HUES48 (cell line): ENCODE data around the gene FBXO31.

Source experiments
- H3K27ac ChIP-seq: one replicate; pipeline ENCODE4 v1.7.0; 2013; ENCODE audit warnings: low read depth, low read length, inconsistent platforms
- H3K27me3 ChIP-seq: 2 replicates; pipeline ENCODE4 v1.6.1; 2013; ENCODE audit warnings: mild to moderate bottlenecking, low read length; ENCODE audit not compliant: control insufficient read depth, insufficient read depth
- H3K36me3 ChIP-seq: 2 replicates; pipeline ENCODE4 v1.6.1; 2013; ENCODE audit warnings: low read length; ENCODE audit not compliant: control insufficient read depth, insufficient read depth
- H3K4me1 ChIP-seq: 2 replicates; pipeline ENCODE4 v1.6.1; 2013; ENCODE audit warnings: mild to moderate bottlenecking, low read length; ENCODE audit not compliant: control insufficient read depth, insufficient read depth
- H3K4me3 ChIP-seq: 2 replicates; pipeline ENCODE4 v1.5.1; 2013; ENCODE audit warnings: mild to moderate bottlenecking, low read depth, low read length
- H3K9ac ChIP-seq: 2 replicates; pipeline ENCODE4 v1.6.1; 2013; ENCODE audit warnings: mild to moderate bottlenecking, low read depth, low read length, moderate library complexity
- H3K9me3 ChIP-seq: 2 replicates; pipeline ENCODE4 v1.6.1; 2013; ENCODE audit warnings: low read length; ENCODE audit not compliant: control insufficient read depth, insufficient read depth

The FBXO31 gene

DNA sequence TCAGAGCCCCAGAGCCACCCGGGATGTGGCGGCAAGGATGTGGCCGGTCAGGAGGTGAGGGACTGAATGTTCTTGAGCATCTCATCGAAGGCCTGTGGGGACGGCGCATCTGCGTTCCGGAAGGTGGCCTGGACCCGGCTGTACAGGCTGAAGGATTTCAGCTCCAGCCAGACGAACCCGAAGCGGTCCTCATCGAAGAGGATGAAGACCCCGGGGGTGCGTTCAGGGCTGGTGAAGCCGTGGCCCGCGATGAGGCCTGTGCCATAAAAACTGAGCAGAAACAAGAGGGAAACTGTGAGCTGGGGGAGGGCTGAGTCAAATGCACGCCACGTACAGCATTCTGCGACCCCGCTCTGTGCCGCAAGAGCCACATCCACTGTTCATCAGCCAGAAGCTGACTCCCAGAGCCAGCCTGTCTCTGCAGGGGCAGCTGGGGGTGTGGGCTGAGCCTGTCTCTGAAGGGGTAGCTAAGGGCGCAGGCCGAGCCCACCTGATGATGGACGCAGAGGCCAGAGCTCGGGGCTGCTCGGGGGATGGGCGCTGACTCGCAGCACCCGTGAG lies 52.3 kb downstream of the FBXO31 start:
- Histone ChIP-seq H3K4me1 (no peaks in the 10 kb centered on the region), H3K9ac (no peak overlapping the region), H3K9me3 (no peaks in the 10 kb centered on the region), H3K27me3 (no peaks in the 10 kb centered on the region), H3K4me3 (no peak overlapping the region), H3K36me3 (peaks cover 52% of the 10 kb centered on the region), H3K27ac (no peak overlapping the region)

GRCh38 chr16:87330646-87331045 lies 52.9 kb downstream of the FBXO31 start:
- Histone ChIP-seq H3K36me3 (peaks cover 52% of the 10 kb centered on the region), H3K9me3 (no peaks in the 10 kb centered on the region), H3K4me1 (no peaks in the 10 kb centered on the region), H3K27me3 (no peaks in the 10 kb centered on the region), H3K9ac (no peak overlapping the region), H3K27ac (no peak overlapping the region), H3K4me3 (no peak overlapping the region)

DNA sequence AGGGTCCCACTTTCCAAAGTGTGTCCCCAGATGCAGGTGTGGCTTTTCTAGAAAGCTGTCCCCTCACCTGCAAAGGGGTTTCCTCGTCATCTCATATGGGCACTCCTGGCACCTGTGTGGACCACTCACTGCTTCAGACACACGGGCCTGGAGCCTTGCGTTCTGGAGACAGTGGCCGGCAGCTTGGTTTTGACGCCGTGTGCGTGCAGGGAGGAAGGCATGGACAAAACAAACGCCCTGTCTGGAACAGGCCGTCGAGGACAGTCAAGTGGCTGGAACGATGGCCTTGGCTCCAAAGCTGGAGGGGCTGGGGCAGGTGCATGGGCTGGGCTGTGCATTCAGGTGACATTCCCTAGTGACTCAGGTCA lies 53.3 kb downstream of the FBXO31 start:
- Histone ChIP-seq H3K9me3 (no peaks in the 10 kb centered on the region), H3K27ac (no peak overlapping the region), H3K4me1 (no peaks in the 10 kb centered on the region), H3K9ac (no peak overlapping the region), H3K4me3 (no peak overlapping the region), H3K27me3 (no peaks in the 10 kb centered on the region), H3K36me3 (peaks cover 52% of the 10 kb centered on the region)

DNA sequence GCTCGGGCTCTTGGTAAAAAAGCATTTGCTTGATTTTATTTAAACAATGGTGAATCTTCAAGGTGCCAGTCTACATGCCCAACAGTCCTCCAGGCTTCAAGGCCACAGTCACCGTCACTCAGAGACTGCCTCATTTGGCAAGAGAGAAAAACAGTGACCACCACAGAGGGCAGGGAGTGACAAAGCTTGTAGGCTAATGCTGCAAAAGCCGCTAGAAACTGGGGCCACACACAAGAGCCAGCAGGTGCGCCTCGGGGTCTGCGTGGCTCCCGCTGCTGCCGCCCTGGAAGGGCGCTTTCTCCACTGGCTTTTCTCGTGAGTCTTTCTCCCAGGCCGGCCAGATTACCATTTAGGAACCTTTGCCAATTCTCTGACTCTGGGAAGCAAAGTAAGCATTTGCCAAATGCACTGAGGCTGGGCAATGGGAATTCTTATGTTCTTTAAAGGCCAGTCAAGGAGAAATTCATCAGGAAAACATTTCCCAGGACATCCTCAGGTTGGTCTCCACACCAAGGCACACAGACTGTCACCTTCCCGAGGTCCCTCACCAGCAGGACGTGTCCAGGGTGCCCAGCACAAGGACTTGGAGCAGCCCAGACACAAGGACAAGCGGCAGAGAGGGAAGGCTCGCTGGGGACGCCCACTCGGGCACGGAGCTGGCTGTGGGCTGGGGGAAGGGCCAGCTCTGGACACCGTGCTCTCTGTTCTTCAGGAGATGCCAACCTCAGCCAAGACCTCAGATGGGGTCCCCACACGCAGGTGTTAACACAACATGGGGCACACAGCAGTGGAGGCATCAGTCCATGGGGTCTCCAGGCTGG lies 53.9 kb downstream of the FBXO31 start:
- H3K36me3 ChIP-seq = peaks cover 46% of the 10 kb centered on the region
- H3K9me3 ChIP-seq = no peaks in the 10 kb centered on the region
- H3K4me1 ChIP-seq = no peaks in the 10 kb centered on the region
- no peak overlapping the region for H3K9ac ChIP-seq
- no peak overlapping the region for H3K4me3 ChIP-seq
- H3K27ac ChIP-seq = no peak overlapping the region
- no peaks in the 10 kb centered on the region for H3K27me3 ChIP-seq

GRCh38 chr16:87328846-87329245 lies 54.7 kb downstream of the FBXO31 start:
- peaks cover 38% of the 10 kb centered on the region for H3K36me3 ChIP-seq
- no peak overlapping the region for H3K9ac ChIP-seq
- no peaks in the 10 kb centered on the region for H3K27me3 ChIP-seq
- H3K4me3 ChIP-seq = no peak overlapping the region
- no peaks in the 10 kb centered on the region for H3K9me3 ChIP-seq
- no peak overlapping the region for H3K27ac ChIP-seq
- H3K4me1 ChIP-seq = no peaks in the 10 kb centered on the region

- no peak overlapping the region for H3K4me3 ChIP-seq
- peaks cover 30% of the 10 kb centered on the region for H3K36me3 ChIP-seq
- H3K27me3 ChIP-seq = no peaks in the 10 kb centered on the region
- H3K4me1 ChIP-seq = no peaks in the 10 kb centered on the region
- no peak overlapping the region for H3K27ac ChIP-seq
- H3K9ac ChIP-seq = no peak overlapping the region
- no peaks in the 10 kb centered on the region for H3K9me3 ChIP-seq
Measured at GRCh38 chr16:87327798-87328495, 55.6 kb downstream of the FBXO31 start.

GRCh38 chr16:87326151-87326571 lies 57.4 kb downstream of the FBXO31 start:
- Histone ChIP-seq H3K36me3 (peaks cover 26% of the 10 kb centered on the region), H3K27ac (no peak overlapping the region), H3K9ac (no peak overlapping the region), H3K4me1 (no peaks in the 10 kb centered on the region), H3K9me3 (no peaks in the 10 kb centered on the region), H3K4me3 (no peak overlapping the region), H3K27me3 (no peaks in the 10 kb centered on the region)

DNA sequence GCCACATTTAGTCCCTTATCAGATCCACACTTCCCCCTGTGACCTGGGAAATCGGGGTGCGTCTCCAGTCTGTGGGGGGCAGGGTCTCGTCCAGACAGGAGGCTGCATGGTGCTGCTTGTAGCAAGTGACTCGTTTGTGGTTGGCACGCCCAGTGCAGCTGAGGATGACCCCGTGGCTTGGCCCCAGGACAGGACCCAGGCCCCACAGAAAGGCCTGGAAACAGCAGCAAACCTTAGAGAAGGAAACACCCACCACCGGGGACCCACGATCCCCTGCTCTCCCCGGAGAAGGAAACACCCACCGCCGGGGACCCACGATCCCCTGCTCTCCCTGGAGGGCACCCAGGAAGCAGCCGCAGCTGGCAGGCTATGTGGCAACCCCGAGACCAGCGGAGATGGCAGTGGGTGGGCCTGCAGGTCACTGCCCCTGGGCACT lies 58.1 kb downstream of the FBXO31 start:
- H3K27me3 ChIP-seq = no peaks in the 10 kb centered on the region

GRCh38 chr16:87324411-87325275 lies 58.9 kb downstream of the FBXO31 start:
- no peaks in the 10 kb centered on the region for H3K9me3 ChIP-seq
- H3K27me3 ChIP-seq = no peaks in the 10 kb centered on the region
- no peak overlapping the region for H3K9ac ChIP-seq
- H3K36me3 ChIP-seq = peaks cover 11% of the 10 kb centered on the region; the same call in 1 of the 2 replicates
- H3K4me1 ChIP-seq = no peaks in the 10 kb centered on the region
- H3K27ac ChIP-seq = no peak overlapping the region
- no peak overlapping the region for H3K4me3 ChIP-seq

More for the DNA sequence above, 58.1 kb downstream of the FBXO31 start:
- no peaks in the 10 kb centered on the region for H3K4me1 ChIP-seq
- no peak overlapping the region for H3K9ac ChIP-seq
- H3K9me3 ChIP-seq = no peaks in the 10 kb centered on the region
- no peak overlapping the region for H3K4me3 ChIP-seq
- no peak overlapping the region for H3K27ac ChIP-seq
- H3K36me3 ChIP-seq = peaks cover 19% of the 10 kb centered on the region; the same call in 1 of the 2 replicates

GRCh38 chr16:87323727-87324410 lies 59.7 kb downstream of the FBXO31 start:
- peaks cover 6% of the 10 kb centered on the region; the same call in 1 of the 2 replicates for H3K36me3 ChIP-seq
- H3K9me3 ChIP-seq = no peaks in the 10 kb centered on the region
- H3K9ac ChIP-seq = no peak overlapping the region

More at GRCh38 chr16:87323727-87324410, 59.7 kb downstream of the FBXO31 start:
- no peak overlapping the region for H3K4me3 ChIP-seq
- H3K27me3 ChIP-seq = no peaks in the 10 kb centered on the region
- no peaks in the 10 kb centered on the region for H3K4me1 ChIP-seq
- no peak overlapping the region for H3K27ac ChIP-seq
